GM19025 (cell line): ENCODE data around the gene CMAS.
A peak's percentile ranks its signal among the peaks of the same experiment; 100 is the strongest.
"Not testable (repeated sequence)": the region's sequence is repeated elsewhere in the genome, so short reads cannot be mapped to it uniquely, and the experiment has no call there.

Experiments used
- ATAC-seq: cut with Tn5 transposase; IDR thresholded peaks from one replicate; pipeline ENCODE4 v1.9.1; 2021; ENCODE audit warnings: mild to moderate bottlenecking, low read depth, moderate library complexity; ENCODE audit not compliant: unreplicated experiment

Gene CMAS

GRCh38 chr12:22044391-22044790, 1.6 kb upstream of the CMAS start:
- ATAC-seq = no peak

GRCh38 chr12:22046968-22047390, 961 bp downstream of the CMAS start:
- ATAC-seq = no peak

- ATAC-seq = no peak
Measured at GRCh38 chr12:22047494-22047893, 1.5 kb downstream of the CMAS start.

GRCh38 chr12:22048351-22049041, 2.5 kb downstream of the CMAS start:
- no peak for ATAC-seq

GRCh38 chr12:22050078-22050477, 4.1 kb downstream of the CMAS start:
- ATAC-seq = no peak

- ATAC-seq = no peak
Measured at GRCh38 chr12:22051114-22051698, 5.2 kb downstream of the CMAS start.

GRCh38 chr12:22052994-22053393, 7.0 kb downstream of the CMAS start:
- ATAC-seq = not testable (repeated sequence)

- ATAC-seq = no peak
Measured at GRCh38 chr12:22054155-22054554, 8.1 kb downstream of the CMAS start.

- ATAC-seq = no peak
Measured at GRCh38 chr12:22056607-22057006, 10.6 kb downstream of the CMAS start.

- no peak for ATAC-seq
Measured at GRCh38 chr12:22059976-22060647, 14.1 kb downstream of the CMAS start.

GRCh38 chr12:22064968-22065367, 18.9 kb downstream of the CMAS start:
- no peak for ATAC-seq

GRCh38 chr12:22066310-22066709, 20.3 kb downstream of the CMAS start:
- ATAC-seq = no peak

GRCh38 chr12:22069851-22070250, 23.8 kb downstream of the CMAS start:
- ATAC-seq = no peak

- no peak for ATAC-seq
Measured at GRCh38 chr12:22082190-22082701, 36.2 kb downstream of the CMAS start.

- no peak for ATAC-seq
Measured at GRCh38 chr12:22083167-22083566, 37.1 kb downstream of the CMAS start.

GRCh38 chr12:22084852-22085251, 38.8 kb downstream of the CMAS start:
- ATAC-seq = no peak

GRCh38 chr12:22088886-22089285, 42.9 kb downstream of the CMAS start:
- no peak for ATAC-seq

- no peak for ATAC-seq
Measured at GRCh38 chr12:22089486-22089885, 43.5 kb downstream of the CMAS start.

- ATAC-seq = not testable (repeated sequence)
Measured at GRCh38 chr12:22099062-22099461, 53.0 kb downstream of the CMAS start.

GRCh38 chr12:22100958-22101748, 55.1 kb downstream of the CMAS start:
- ATAC-seq = peak; percentile 65

- ATAC-seq = peak; percentile 30
Measured at GRCh38 chr12:22101749-22102243, 55.8 kb downstream of the CMAS start.
